MCF 10A (cell line): ENCODE data around the gene PRKG1. TPM values are rescaled to one million over a fixed set of nuclear protein-coding genes. Genes with fewer than 3 reads are reported as not detected.

ENCODE experiments used
- BruUV-seq: library from RNA; stranded (reverse); fragments of 400-500 nt; replicated peaks from 2 replicates; lab custom pipeline; 2021; lab: Mats Ljungman, UMichigan
- CTCF ChIA-PET: fragments of 300-600 bp; sonication (Branson Sonifier 250); formaldehyde crosslinking; extraction: SDS; loops from one replicate; lab custom pipeline; 2021; ENCODE audit warnings: antibody characterized with exemption, inconsistent platforms; lab: Yijun Ruan, JAX
- POLR2A ChIA-PET: fragments of 300-600, 350-650 bp; sonication (Branson Sonifier 250); formaldehyde crosslinking; extraction: SDS; loops from one replicate; lab custom pipeline; 2020; ENCODE audit warnings: antibody characterized with exemption, inconsistent platforms; lab: Yijun Ruan, JAX
- DNase-seq: peaks from one replicate; pipeline ENCODE4 v3.0.0-alpha.2; 2018; ENCODE audit not compliant: unreplicated experiment
- H3K27ac Mint-ChIP-seq: one replicate; pipeline ENCODE4 v1.8.0; 2022; ENCODE audit warnings: mild to moderate bottlenecking, low read depth, mixed read lengths; ENCODE audit not compliant: unreplicated experiment
- H3K27me3 Mint-ChIP-seq: one replicate; pipeline ENCODE4 v1.8.0; 2022; ENCODE audit warnings: mixed read lengths; ENCODE audit not compliant: insufficient read depth, unreplicated experiment
- H3K36me3 Mint-ChIP-seq: one replicate; pipeline ENCODE4 v1.8.0; 2022; ENCODE audit warnings: mild to moderate bottlenecking, moderate library complexity, mixed read lengths; ENCODE audit not compliant: insufficient read depth, unreplicated experiment
- H3K4me1 Mint-ChIP-seq: one replicate; pipeline ENCODE4 v1.8.0; 2022; ENCODE audit warnings: mixed read lengths; ENCODE audit not compliant: insufficient read depth, unreplicated experiment
- H3K4me3 Mint-ChIP-seq: one replicate; pipeline ENCODE4 v1.8.0; 2022; ENCODE audit warnings: mild to moderate bottlenecking, moderate library complexity, mixed read lengths; ENCODE audit not compliant: unreplicated experiment
- H3K9me3 Mint-ChIP-seq: one replicate; pipeline ENCODE4 v1.8.0; 2022; ENCODE audit warnings: mixed read lengths; ENCODE audit not compliant: unreplicated experiment
- CTCF ChIP-seq: fragments of 200-600 bp; IDR thresholded peaks from one replicate; pipeline ENCODE4 v1.8.0; 2022; ENCODE audit warnings: antibody characterized with exemption, mild to moderate bottlenecking; ENCODE audit not compliant: unreplicated experiment
- intact Hi-C: fragments of 100-400 bp; cut with micrococcal nuclease; formaldehyde crosslinking; loops from 2 replicates; pipeline ENCODE4 v1.14.1; 2022
- total RNA-seq: library from RNA; stranded (reverse); gene quantifications from 2 replicates; pipeline ENCODE4 v1.2.3, GENCODE V29; 2022

PRKG1 gene
- total RNA-seq, 1 experiment from 2014 or later = 0.09 TPM

GRCh38 chr10:51583976-51584375, 509.7 kb downstream of the PRKG1 start:
- Mint-ChIP-seq H3K4me1 (no peaks in the 10 kb centered on the region), H3K9me3 (no peaks in the 10 kb centered on the region), H3K36me3 (no peaks in the 10 kb centered on the region), H3K4me3 (no peak overlapping the region), H3K27ac (no peak overlapping the region), H3K27me3 (no peaks in the 10 kb centered on the region)
- CTCF ChIA-PET = no interaction called here
- POLR2A ChIA-PET = no interaction called here
- intact Hi-C loops = no loop called here
- DNase-seq = no peak
- BruUV-seq = no TSS peak
- no peak for TF ChIP-seq CTCF

GRCh38 chr10:51585742-51586141, 511.5 kb downstream of the PRKG1 start:
- no peak overlapping the region for H3K27ac Mint-ChIP-seq
- no peaks in the 10 kb centered on the region for H3K9me3 Mint-ChIP-seq
- H3K36me3 Mint-ChIP-seq = no peaks in the 10 kb centered on the region
- no peak overlapping the region for H3K4me3 Mint-ChIP-seq
- peaks cover 5% of the 10 kb centered on the region for H3K27me3 Mint-ChIP-seq
- ChIA-PET POLR2A (no interaction called here), CTCF (interaction anchor here (0.8 kb wide), 1 partner anchor 366 kb away, joined by 3 read pairs; no protein-coding TSS in a partner anchor)
- no peak for TF ChIP-seq CTCF
- no TSS peak for BruUV-seq
- no peak for DNase-seq
- H3K4me1 Mint-ChIP-seq = no peaks in the 10 kb centered on the region
- intact Hi-C loops = no loop called here

- intact Hi-C loops = no loop called here
- no peak for TF ChIP-seq CTCF
These were observed 514.7 kb downstream of the PRKG1 start for GRCh38 chr10:51588984-51589383.

GRCh38 chr10:51590818-51591217, 516.5 kb downstream of the PRKG1 start:
- no peak for DNase-seq
- ChIA-PET POLR2A (no interaction called here), CTCF (interaction anchor here (1.3 kb wide), 1 partner anchor 528 kb away, joined by 4 read pairs; no protein-coding TSS in a partner anchor)
- no TSS peak for BruUV-seq
- H3K27ac Mint-ChIP-seq = no peak overlapping the region
- no peaks in the 10 kb centered on the region for H3K36me3 Mint-ChIP-seq
- TF ChIP-seq CTCF = no peak
- H3K27me3 Mint-ChIP-seq = peaks cover 22% of the 10 kb centered on the region
- H3K4me1 Mint-ChIP-seq = no peaks in the 10 kb centered on the region
- H3K4me3 Mint-ChIP-seq = no peak overlapping the region
- intact Hi-C loops = no loop called here
- H3K9me3 Mint-ChIP-seq = no peaks in the 10 kb centered on the region

More at GRCh38 chr10:51588984-51589383, 514.7 kb downstream of the PRKG1 start:
- ChIA-PET POLR2A (interaction anchor here (1.2 kb wide), 1 partner anchor 8 kb away, joined by 3 read pairs; no protein-coding TSS in a partner anchor), CTCF (interaction anchor here (0.6 to 0.7 kb wide), 2 partner anchors 70 to 310 kb away, joined by 3 read pairs; no protein-coding TSS in a partner anchor)
- no peak overlapping the region for H3K4me3 Mint-ChIP-seq
- no peaks in the 10 kb centered on the region for H3K4me1 Mint-ChIP-seq
- no TSS peak for BruUV-seq
- H3K36me3 Mint-ChIP-seq = no peaks in the 10 kb centered on the region
- H3K27me3 Mint-ChIP-seq = peaks cover 22% of the 10 kb centered on the region
- DNase-seq = no peak
- no peaks in the 10 kb centered on the region for H3K9me3 Mint-ChIP-seq
- no peak overlapping the region for H3K27ac Mint-ChIP-seq
